Measurements from ENCODE around the gene WASF2. TPM values are rescaled to one million over a fixed set of nuclear protein-coding genes. Genes with fewer than 3 reads are reported as not detected.
"Not testable (repeated sequence)": the region's sequence is repeated elsewhere in the genome, so short reads cannot be mapped to it uniquely, and the experiment has no call there.

WASF2 gene
- total RNA-seq, 1 donor from 2014 or later: 33.7 TPM

DNA sequence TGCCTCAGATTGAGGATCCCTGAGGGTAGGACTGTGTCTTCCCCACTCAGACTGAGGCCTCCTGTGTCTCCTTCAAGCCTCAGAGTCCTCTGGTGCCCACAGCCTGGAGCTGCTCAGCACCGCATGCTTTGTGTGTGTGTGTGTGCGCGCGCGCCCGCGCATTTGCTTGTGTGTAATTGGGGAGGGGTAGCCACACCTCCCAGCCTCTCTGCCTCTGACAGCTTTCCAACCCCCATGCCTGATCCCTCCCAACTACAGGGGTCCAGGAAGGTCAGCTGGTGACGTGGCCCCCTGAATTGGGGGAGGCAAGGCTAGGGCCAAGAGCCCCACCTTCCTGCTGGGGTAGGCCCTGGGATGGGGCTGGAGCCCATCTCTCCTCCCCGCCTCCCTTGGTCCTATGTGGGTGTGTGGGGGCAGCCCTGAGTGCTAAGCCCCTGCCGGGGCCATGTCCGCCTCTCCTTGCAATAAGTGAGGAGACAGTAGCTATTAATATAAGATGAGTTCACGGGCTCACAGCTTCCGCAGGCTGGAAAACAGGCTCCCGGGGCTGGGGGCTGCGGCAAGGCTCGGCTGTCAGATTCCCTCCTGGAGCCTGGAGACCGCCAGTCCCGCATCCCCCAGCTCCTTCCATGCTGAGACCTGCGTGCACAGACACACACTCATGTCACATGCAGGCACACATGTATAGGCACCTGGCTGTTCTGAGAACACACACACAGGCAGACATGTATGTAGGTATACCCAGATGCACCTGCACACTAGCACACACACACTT is 90.5 kb downstream of the WASF2 start:
- no peak for DNase-seq (ENCODE audit: low read depth, low spot score)

DNA sequence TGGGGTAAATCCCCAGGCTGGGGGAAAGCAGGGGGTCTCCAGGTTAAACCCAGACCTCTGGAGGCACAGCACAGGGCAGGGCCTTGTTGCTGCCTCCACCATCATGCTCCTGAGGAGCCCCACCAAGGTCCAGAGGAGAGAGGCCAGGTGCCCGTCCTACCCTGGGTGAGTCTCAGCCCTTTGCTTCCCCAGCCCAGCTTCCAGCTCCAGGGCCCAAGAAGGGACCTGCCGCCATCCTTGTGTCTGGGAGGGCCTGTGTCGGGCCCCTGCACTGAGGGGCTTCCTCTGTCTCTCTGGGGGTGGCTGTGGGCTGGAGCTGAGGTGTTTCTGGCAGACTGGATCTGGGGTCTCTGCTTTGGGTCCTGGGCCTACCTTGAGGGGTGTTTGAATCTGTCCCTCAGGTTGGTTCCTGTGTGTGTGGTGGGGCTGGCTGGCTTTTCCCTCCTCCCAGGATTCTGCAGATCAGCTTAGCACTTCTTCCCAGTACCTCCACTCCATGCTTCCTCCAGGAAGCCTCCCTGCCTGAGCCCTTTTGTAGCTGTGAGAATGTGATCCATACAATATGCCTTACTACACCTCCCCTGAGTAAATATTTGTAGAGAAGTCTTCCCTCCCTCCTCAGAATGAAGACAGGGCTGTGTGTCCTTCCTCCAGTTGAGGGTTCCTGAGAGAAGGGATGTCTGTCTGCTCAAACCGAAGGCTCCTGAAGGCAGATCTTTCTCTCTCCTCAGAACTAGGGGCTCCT is 91.4 kb downstream of the WASF2 start:
- no peak for DNase-seq (ENCODE audit: low read depth, low spot score)

DNA sequence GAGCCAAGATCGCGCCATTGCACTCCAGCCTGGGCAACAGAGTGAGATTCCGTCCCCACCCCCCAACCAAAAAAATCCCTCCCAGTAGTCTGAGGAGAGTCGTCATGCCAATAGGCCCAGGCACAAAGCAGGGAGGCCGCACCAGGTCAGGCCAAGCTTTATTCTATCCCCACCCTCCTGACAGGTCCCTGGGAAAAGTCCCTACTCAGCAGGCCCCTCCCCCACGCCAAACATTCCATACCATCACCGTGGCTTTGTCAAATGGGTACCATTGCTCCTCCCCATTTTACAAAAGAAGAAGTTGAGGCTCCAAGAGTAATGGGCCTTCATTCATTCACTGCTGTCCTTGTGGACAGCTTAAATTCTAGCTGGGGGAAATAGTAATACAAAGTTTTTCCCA is 92.2 kb downstream of the WASF2 start:
- no peak for DNase-seq (ENCODE audit: low read depth, low spot score)

DNA sequence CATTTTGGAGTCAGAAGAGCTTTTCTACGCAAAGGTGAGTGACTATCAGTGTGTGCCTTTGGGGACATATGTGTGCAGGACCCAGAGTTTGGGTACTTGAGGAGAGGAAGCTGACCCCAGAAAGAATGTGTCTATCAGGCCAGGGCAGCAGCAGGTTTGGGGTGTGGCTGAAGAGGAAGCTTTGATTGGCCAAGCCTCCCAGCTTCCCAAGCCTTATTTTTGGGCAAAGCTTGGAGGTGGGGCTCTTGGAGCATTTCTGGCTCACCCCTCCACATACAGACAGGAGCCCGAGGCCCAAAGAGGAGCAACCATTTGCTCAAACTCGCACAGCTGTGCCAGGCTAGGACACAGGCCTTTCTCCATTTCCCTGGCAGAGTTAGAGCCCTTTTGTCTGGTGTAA is 92.9 kb downstream of the WASF2 start:
- no peak for DNase-seq (ENCODE audit: low read depth, low spot score)

GRCh38 chr1:27395441-27396195 is 94.3 kb downstream of the WASF2 start:
- DNase-seq (ENCODE audit: low read depth, low spot score): no peak

- no peak for DNase-seq (ENCODE audit: low read depth, low spot score)
Measured at GRCh38 chr1:27394925-27395324, 95.0 kb downstream of the WASF2 start.

DNA sequence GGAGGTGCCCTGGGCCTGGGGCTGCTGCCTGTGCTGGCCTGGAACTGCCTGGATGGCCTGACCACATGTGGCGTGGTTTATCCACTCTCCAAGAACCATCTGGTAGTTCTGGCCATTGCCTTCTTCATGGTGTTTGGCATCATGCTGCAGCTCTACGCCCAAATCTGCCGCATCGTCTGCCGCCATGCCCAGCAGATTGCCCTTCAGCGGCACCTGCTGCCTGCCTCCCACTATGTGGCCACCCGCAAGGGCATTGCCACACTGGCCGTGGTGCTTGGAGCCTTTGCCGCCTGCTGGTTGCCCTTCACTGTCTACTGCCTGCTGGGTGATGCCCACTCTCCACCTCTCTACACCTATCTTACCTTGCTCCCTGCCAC is 95.7 kb downstream of the WASF2 start:
- DNase-seq (ENCODE audit: low read depth, low spot score): no peak

GRCh38 chr1:27393641-27394281 is 96.2 kb downstream of the WASF2 start:
- DNase-seq (ENCODE audit: low read depth, low spot score): no peak

DNA sequence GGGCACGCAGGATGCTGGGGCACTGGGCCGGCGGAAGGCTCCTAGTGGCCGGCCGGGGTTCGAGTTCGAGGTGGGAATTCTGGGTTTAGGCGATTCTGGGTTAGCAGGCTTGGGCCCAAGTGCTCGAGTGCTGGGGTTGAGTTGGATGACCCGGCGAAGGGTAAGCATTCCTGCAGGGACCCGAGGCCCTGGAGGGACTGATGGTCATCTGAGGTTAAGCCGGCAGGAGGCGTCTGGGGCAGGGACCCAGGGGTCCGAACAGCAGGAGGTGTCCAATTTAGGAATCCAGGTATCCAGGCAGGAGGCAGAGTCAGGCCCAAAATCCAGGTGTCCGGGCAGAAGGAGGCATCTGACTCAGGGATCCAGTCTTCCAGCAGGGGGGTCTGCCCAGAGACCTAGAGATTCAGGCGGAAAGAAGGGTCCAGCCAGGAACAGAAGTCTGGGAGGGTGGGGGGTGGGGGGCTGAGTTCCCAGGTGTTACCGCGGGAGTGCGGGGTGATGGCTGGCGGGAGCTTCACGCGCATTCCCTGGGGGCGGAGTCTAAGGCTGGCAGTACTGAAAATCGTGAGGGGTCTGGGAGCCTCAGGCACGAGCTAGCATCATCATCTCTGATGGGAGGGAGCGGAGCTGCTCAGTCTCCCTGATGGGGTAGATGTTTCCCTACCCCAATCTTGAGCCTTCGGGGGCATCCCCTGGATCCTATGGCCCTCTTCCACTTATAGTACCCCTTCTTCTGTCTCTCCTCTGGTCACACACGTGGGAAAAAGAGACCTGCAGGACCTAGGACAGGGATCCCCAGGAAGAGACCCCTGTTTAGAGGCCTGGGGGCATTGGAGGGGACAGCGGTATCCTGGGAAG is 97.0 kb downstream of the WASF2 start:
- no peak for DNase-seq (ENCODE audit: low read depth, low spot score)

- peak; percentile 56 for DNase-seq (ENCODE audit: low read depth, low spot score)
Measured at GRCh38 chr1:27392096-27392777, 97.7 kb downstream of the WASF2 start, which contains the start of gene GPR3. GPR3 (plus strand) TSS chr1:27392622; CDS start chr1:27393799, 1,177 bp downstream.

DNA sequence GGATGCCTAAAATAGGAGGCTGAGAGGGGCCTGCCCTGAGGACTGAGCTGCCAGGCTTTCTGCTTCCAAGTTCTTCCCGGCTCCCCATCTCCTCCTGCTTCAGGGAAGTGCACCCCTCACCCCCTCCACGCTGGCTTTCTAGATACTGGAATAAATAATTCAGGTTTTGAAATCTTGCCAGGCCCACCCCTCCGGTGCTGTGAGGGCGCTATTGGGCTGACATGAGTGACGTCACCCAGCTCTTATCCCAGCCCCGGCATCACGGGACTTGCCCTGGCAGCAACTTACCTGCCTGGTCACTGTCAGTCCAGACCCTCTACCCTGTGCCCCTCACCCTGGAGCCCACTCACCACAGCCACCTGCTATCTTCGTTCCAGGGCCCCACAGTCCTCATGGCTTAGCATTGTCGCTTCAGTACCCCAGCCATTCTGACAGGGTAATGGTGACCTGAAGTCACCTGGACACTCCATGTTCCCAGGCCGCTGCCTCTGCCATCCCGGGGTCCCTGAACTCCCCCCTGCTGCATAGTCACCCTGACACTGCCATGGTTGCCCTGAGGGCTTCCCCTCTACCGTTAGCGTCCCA is 98.4 kb downstream of the WASF2 start:
- DNase-seq (ENCODE audit: low read depth, low spot score): no peak

GRCh38 chr1:27388337-27389005 is 101.5 kb downstream of the WASF2 start:
- no peak for DNase-seq (ENCODE audit: low read depth, low spot score)

- DNase-seq (ENCODE audit: low read depth, low spot score): not testable (repeated sequence)
Measured at GRCh38 chr1:27384797-27385196, 105.2 kb downstream of the WASF2 start.

- no peak for DNase-seq (ENCODE audit: low read depth, low spot score)
Measured at GRCh38 chr1:27383661-27384060, 106.3 kb downstream of the WASF2 start.

- no peak for DNase-seq (ENCODE audit: low read depth, low spot score)
Measured at GRCh38 chr1:27383039-27383605, 106.8 kb downstream of the WASF2 start, which contains the start of gene CD164L2. CD164L2 (minus strand) TSS chr1:27383333; CDS start chr1:27383239, 94 bp downstream.

DNA sequence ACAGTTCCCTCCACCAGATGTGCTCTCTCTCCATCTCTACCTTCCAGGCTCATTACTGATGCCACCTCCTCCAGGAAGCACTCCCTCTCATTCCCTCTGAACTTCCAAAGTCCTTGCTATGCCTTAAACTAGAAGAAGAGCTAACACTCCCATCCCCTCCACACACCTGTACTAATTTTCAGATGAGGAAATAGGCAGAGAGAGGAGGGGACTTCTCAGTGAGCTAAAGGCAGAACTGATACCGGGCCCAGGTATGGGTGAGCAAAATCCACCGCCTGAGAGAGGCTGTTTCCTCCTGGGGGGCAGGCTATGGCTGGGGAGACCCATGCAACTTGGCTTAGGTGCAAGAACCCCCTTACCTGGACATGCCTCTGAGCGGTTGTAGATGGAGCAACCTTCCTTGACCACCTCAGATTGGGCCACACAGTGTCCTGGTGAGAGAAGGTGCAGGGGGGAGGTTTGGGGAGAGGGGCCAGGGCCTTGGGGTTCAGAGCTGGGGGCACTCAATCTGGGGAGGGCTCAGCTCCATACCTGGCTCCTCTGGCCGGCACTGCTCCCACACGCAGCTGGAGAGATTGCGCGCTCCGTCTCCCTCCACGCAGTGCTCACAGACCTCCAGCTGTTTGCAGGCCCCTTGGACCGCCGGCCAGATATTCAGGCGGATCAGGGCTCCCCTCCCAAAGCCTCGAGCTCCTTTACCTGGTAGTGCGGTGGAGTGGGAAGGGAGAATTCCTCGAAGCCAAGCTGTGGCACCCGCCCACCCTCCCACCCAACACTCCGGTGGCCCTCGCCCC is 107.8 kb downstream of the WASF2 start:
- no peak for DNase-seq (ENCODE audit: low read depth, low spot score)

GRCh38 chr1:27380766-27381733 is 108.9 kb downstream of the WASF2 start:
- no peak for DNase-seq (ENCODE audit: low read depth, low spot score)

Measured in pulmonary artery endothelial cell (primary cell).